IPS-NIHi11 (cell line): ENCODE results near the gene ENO2.

Experiments used
- DNase-seq: peaks from one replicate; pipeline ENCODE4 v3.0.0; 2012; ENCODE audit warnings: mixed read lengths, low spot score

ENO2 gene

DNA sequence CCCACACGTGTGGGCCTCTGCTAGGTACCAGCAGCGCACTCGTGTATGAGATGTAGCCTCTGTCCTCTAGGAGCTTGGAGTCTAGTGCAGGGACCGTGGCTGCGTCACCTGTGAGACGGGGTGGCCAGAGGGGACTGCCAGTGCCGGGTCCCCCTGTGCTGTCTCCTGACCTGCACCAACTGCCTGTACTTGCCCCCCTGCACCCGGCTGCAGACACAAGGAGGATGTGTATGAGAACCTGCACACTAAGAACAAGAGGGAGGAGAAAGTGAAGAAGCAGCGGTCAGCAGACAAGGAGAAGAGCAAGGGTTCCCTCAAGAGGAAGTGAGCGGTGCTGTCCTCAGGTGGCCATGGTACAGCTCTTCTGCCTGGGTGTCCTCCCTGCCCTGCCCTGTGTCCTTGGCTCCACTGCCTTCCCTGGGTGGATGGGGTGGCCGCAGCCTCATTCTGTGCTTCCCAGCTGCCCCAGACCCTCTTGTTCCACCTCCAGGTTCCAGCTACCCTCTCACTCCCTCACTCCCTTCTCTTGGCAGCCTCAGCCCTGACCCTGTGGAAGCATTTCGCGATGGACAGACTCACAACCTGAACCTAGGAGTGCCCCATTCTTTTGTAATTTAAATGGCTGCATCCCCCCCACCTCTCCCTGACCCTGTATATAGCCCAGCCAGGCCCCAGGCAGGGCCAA, 46.4 kb downstream of the ENO2 start:
- no peak for DNase-seq

DNA sequence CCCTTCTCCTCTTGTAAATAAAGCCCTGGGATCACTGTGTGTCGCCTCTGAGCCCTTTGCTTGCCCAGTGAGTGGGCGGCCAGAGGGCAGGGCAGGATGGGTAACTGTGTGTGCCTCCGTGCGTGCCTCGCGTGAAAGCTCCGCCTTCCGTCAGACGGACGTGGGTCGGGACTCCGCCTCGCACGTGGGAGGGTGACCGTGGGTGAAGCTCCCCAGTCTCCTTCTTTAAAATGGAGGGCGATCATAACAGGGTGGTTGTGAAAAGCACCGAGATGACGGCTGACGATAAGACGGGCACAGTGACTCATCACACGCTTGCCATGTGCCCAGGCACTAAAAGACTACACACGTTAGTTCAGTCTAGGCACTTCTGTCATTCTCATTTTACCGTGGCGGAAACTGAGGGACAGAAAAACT, 46.9 kb downstream of the ENO2 start:
- peak; percentile 37 for DNase-seq

DNA sequence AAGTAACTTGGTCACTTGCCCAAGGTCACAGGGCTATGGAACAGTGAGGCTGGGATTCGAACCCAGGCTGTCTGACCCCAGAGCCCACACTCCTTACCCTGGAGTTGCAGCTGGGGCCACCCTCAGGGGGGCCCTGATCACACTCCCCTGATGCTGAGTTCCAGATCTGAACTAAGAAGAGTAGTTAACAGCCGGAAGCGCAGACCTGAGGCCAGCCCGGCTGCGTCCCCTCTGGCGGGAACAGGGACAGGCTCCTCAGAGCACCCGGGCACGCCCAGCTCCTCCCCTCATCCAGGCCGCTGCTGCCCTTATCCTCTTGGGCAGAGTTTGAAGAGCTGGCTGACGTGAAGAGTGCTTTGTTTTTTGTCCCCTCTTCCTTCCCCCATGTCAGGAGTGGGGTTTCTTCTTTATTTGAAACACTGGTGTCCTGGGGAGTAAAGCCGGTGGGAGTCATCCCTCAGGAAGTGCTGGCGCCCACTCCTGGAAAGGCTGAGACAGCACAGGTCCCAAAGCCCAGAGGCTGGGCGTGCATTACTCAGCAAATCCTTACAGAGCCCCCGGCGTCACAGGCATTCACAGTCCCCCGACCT, 47.4 kb downstream of the ENO2 start:
- DNase-seq, result peak; percentile 87

DNA sequence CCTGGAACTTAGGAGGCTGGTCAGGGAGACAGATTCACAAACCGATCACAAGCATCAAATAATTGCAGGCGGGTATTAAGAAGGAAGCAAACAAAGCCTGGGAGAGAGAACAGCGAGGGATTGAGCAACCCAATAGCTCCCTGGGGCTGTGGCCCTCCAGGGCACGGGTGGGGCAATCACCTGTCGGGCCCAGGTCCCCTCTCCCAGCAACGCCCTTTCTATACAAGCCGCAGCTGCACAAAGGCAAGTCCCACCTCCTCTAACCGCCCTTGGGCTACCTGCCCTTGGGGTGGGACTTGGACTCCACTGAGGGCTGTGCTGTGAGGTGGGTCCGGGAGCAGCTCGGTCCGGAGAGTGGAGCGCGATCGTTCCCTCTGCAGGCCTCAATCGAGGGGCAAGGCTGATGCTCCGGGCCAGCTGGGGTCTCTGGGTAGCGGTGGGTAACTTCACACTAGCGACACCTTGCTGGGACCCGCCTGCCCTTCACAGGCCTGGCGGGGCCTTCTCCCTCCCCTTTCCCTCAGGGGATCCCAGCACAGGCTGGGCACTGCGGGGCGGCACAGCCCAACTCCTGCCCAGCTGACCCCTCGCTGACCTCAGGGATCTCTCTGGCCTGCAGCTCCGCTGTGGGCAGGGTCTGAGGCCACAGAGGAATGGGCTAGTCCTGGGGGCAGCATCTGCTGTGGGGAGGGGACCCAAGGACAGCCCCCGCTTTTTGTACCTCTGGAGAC, 48.1 kb downstream of the ENO2 start:
- DNase-seq, result peak; percentile 35

DNA sequence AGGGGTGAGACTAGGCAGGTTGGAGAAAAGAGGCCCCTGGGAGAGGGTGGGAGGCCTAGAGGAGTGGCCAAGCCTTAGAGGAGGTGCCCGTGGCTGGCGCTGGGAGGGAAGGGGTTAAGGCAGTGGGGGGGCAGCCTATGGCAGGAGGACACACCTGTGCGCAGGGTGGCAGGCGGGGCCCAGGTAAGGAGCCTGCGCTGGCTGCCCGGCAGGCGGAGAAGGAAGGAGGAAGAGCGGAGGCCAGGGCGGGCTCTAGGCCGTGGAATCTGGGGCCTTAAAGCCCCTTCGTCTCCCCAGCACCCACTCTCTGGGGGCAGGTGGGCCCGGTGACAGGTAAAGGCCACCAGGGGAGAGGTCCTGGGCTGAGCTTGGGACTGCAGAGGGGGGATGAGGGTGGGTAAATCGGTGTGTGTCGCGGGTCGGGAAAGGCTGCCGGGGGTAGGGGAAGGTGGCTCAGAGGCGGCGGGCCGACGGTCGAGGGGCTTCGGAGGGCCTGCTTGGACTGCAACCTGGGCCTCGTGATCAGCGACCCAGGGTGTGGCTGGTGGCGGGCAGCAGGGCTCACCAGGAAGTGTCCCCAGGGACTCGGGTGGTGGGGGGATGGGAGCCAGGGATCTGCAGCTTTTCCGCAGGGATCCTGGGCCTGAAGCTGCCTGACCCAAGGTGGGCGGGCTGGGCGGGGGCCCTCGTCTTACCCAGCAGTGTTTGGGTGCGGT, 48.8 kb downstream of the ENO2 start:
- DNase-seq, result peak; percentile 77

DNA sequence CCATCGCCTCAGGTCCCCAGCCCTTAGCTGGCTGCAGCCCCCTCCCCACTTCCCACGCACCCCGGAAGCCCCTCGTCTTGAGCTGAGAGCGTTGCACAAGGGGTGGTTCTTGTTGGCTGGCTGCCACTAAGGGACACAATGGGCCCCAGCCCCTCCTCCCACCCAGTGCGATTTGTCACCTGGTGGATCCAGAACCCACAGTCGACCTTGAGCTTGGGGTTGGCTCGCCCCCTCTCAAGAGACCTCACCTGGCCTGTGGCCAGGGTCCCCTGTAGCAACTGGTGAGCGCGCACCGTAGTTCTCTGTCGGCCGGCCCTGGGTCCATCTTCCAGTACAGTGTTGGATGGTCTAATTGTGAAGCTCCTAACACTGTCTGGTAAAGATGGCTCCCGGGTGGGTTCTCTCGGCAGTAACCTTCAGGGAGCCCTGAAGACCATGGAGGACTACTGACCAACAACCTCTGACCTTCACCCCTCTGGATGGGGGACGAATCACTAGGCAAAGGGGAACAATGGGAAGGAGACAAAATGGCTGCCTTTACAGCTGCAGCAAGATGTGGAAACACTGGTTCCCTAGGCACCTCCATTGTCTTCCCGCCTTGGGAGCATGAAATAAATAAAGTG, 49.5 kb downstream of the ENO2 start:
- no peak for DNase-seq

DNA sequence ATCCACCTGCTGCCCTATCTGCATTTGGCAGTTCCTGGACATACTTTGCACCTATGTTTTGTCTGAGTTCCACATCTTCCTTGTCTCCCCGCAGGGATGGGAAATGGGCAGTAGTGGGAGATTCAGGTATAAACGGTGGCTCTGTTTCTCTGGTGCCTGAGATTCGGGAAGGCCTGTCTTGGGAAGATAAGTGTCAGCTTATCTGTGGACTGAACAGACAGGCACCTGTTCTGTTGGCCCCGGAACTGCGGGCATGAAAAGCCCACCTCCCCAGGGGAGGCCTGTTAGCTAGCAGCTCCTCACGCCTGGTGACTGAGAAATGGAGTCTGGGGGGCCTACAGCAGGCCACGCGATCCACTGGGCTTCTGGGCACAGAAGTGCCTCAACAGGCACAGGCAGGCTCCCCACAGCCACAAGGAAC, 50.2 kb downstream of the ENO2 start:
- DNase-seq, result no peak

DNA sequence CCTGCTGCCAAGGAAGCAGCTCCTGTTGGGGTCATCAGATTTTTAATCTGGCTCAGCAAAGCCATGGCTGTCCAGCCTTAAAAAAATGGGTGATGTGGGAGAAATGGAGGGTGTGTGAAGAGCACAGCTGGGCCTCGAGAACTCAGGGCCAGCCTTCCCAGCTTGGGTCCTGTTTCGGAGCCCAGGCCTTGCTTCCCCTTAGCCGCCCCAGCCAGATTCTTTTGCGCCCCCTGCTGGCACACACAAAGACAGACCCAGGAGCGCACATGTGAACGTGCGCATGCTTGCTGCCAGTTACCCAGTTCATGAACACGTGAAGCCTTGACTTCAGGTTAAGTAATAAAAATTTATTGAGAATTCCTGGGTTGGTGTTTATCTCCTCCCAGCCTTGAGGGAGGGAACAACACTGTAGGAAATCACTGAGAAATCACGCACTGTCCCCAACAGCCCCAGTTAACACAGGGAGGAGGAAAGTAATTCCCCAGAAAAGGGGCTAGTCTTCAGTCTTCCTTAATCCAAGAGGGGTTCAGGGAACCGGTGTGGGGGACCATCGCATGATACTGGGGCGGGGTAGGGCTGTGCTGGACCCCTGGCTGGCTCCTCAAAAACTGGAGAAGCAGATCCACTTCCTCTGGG, 50.8 kb downstream of the ENO2 start:
- peak; percentile 86 for DNase-seq

DNA sequence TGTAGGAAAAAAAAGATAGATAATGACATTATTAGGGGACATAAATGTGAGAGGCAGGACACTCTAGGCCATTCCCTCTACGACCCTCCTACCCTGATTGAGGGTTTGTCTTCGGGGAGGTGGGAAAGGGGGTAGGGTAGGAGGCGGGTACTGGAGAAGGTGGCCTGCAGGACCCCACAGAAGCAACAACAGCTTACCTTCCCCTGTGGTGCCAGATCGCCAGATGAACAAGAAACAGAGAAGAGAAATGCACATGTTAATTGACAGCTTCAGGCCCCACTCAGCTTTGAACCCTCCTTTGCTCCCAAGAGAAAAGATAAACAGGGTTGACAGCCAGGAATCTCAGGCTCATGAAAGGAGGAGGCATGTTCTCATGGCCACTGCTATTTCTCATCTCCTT, 51.3 kb downstream of the ENO2 start:
- DNase-seq, result no peak

DNA sequence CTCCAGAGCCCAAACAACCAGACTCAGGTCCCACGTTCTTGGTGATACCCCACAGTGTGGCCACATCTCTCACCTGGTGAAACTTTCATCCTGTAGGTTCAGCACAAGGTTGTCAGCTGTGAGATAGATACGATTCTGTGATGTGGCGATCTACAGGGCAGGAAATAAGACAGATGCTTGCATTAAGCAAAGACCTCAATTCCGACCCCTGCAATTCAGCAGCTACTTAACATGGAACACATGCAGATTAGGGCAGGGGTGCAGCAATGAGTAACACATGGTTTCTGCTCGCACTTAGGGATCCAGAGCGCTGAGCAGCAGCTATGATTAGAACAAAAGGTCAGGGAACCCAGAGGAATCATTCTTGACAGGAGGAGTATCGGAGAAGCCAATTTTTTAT, 52.0 kb downstream of the ENO2 start:
- DNase-seq, result no peak

DNA sequence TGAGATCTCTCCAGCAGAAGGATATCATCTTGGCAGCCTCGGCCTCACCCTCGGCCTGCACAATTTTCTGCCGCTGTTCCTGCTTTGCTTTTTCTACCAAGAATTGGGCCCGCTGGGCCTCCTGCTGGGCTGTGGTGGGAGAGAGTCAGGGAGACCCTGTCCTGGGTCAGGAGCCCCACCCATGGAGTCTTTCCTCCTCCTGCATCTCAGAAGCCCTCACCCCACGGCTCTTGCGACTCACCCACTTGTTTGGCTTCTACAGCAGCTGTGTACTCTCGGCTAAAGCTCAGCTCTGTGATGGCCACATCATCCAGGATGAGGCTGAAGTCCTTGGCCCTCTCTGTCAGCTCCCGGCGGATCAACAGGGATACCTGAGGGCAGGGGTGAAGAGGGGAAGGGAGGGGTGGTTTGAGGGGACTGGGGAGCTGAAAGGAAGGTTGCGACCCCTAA, 53.3 kb downstream of the ENO2 start:
- no peak for DNase-seq

DNA sequence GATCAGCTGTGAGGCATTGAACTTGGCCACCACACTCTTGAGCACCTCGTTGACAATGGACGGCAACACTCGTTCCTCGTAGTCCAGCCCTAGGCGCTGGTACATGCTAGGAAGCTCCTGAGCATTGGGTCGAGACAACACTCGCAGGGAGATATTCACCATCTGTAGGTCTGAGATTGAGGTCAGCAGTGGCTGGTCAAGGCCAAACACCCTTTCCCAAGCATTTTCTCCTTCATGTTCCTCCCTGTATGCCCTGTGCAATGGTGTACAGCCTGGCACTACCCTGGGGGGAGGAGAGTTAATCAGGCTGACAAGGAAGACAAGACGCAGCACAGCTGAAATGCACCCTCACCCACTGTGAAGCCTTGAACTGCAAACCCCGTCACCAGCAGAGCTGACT, 54.0 kb downstream of the ENO2 start:
- DNase-seq, result no peak

DNA sequence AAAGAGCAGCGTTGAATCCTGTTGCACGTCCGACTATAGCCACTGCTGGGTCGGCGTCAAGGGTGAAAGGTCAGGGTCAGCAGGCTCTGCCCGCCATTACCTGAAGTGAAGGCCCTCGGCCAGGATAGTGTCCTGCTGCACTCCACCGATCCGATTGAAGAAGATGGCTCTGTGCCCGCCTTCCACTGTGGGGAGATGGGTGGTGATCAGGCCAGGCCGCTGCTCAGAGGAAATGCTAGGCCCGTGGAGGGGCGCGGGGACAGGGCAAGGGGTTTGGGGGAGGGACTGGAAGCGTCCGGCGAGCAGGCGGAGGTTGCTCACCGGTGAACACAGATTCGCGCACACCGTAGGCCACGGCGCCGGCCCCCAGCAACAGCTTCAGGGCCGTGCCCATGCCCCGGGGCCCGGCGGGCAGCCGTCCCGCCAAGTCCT, 55.7 kb downstream of the ENO2 start:
- DNase-seq, result no peak
